Endothelial cell of umbilical vein (primary cell): ENCODE measurements around the gene CA11. TPM values are rescaled to one million over a fixed set of nuclear protein-coding genes. Genes with fewer than 3 reads are reported as not detected.
"Not testable (repeated sequence)": the region's sequence is repeated elsewhere in the genome, so short reads cannot be mapped to it uniquely, and the experiment has no call there.

Source experiments
- BruUV-seq: library from RNA; stranded (reverse); fragments of 400-500 nt; replicated peaks from 2 replicates; lab custom pipeline; 2021; lab: Mats Ljungman, UMichigan
- CTCF ChIA-PET: fragments of 300-600, 350-600 bp; sonication (Branson Sonifier 250); formaldehyde crosslinking; loops from one replicate; lab custom pipeline; 2021; ENCODE audit warnings: antibody characterized with exemption, inconsistent platforms; lab: Charles Lee
- POLR2A ChIA-PET: fragments of 300-600, 350-600 bp; sonication (Branson Sonifier 250); formaldehyde crosslinking; loops from one replicate; lab custom pipeline; 2021; ENCODE audit warnings: antibody characterized with exemption, inconsistent platforms; lab: Charles Lee
- DNase-seq: peaks from one replicate; pipeline ENCODE4 v3.0.0-alpha.2; 2011; ENCODE audit warnings: low read depth, low spot score
- FAIRE-seq: peaks from 2 replicates; lab custom pipeline; 2011; peaks lifted over from hg19 to GRCh38; lab: Jason Lieb, UNC
- H2AFZ ChIP-seq: 2 replicates; pipeline ENCODE4 v1.6.0; 2012; ENCODE audit warnings: low read depth, low read length, control low read depth, inconsistent platforms
- H3K27ac ChIP-seq: 2 replicates; pipeline ENCODE4 v1.5.1; 2011; ENCODE audit warnings: low read depth, mild to moderate bottlenecking, control low read depth, low read length, moderate library complexity; ENCODE audit not compliant: insufficient read depth
- H3K27me3 ChIP-seq, 2 experiments: 2 replicates each; pipeline versions ENCODE4 v1.6.0 to v1.6.1; 2011; ENCODE audit warnings: low read length in 2 of 2, mixed read lengths in 1 of 2; ENCODE audit not compliant: control insufficient read depth in 2 of 2, insufficient read depth in 2 of 2
- H3K36me3 ChIP-seq, 2 experiments: 2 replicates in 1 of 2; 3 replicates in 1 of 2; pipeline ENCODE4 v1.5.1; 2011; ENCODE audit warnings: low read length in 2 of 2, mild to moderate bottlenecking in 1 of 2, moderate library complexity in 1 of 2; ENCODE audit not compliant: control insufficient read depth in 2 of 2, insufficient read depth in 2 of 2; ENCODE audit errors: extremely low read depth in 1 of 2
- H3K4me1 ChIP-seq: 3 replicates; pipeline ENCODE4 v1.5.1; 2011; ENCODE audit warnings: mild to moderate bottlenecking, low read length; ENCODE audit not compliant: control insufficient read depth, insufficient read depth; ENCODE audit errors: extremely low read depth
- H3K4me2 ChIP-seq: 2 replicates; pipeline ENCODE4 v1.6.1; 2011; ENCODE audit warnings: low read length, control low read depth, mixed read lengths; ENCODE audit not compliant: insufficient read depth
- H3K4me3 ChIP-seq, 3 experiments: fragments of 200-600 bp in 1 of 3; sonication (generic), shearing (Covaris generic) in 1 of 3; replicated peaks in 1 of 3; 2 replicates each; pipeline ENCODE4 v1.5.1; 2011 to 2016; ENCODE audit warnings: control low read depth in 3 of 3, low read length in 3 of 3, mild to moderate bottlenecking in 2 of 3, inconsistent platforms in 1 of 3, low read depth in 1 of 3, moderate library complexity in 1 of 3; ENCODE audit not compliant: insufficient read depth in 1 of 3
- H3K79me2 ChIP-seq: 2 replicates; pipeline ENCODE4 v1.6.0; 2012; ENCODE audit warnings: low read length, inconsistent platforms; ENCODE audit not compliant: control insufficient read depth, insufficient read depth
- H3K9ac ChIP-seq: replicated peaks from 2 replicates; pipeline ENCODE3; 2011; ENCODE audit warnings: low read length, control low read depth; ENCODE audit not compliant: insufficient read depth; ENCODE audit errors: extremely low read depth
- H3K9me1 ChIP-seq: replicated peaks from 3 replicates; pipeline ENCODE4 v1.6.0; 2011; ENCODE audit warnings: mild to moderate bottlenecking, low read length; ENCODE audit not compliant: control insufficient read depth, insufficient read depth; ENCODE audit errors: extremely low read depth
- H3K9me3 ChIP-seq: replicated peaks from 2 replicates; pipeline ENCODE4 v1.5.1; 2012; ENCODE audit warnings: low read length, inconsistent platforms; ENCODE audit not compliant: control insufficient read depth, insufficient read depth
- H4K20me1 ChIP-seq: replicated peaks from 2 replicates; pipeline ENCODE3; 2011; ENCODE audit warnings: mild to moderate bottlenecking, low read length; ENCODE audit not compliant: control insufficient read depth, insufficient read depth; ENCODE audit errors: extremely low read depth
- MYC ChIP-seq: IDR thresholded peaks from one replicate; pipeline ENCODE4 v1.6.1; 2011; ENCODE audit warnings: mild to moderate bottlenecking, low read depth, low read length
- POLR2A ChIP-seq: IDR thresholded peaks from 2 replicates; pipeline ENCODE4 v1.6.1; 2012; ENCODE audit warnings: low read depth, mild to moderate bottlenecking, control low read depth, low read length
- dilution Hi-C: fragments of 300-500 bp; cut with MboI; formaldehyde crosslinking; loops from one replicate; pipeline ENCODE4 v1.15.0; 2019; ENCODE audit warnings: low sequenced_read_pairs; ENCODE audit not compliant: extremely low pct_ligation_motif_present
- intact Hi-C: fragments of 100-400 bp; cut with micrococcal nuclease; formaldehyde crosslinking; loops from one replicate; pipeline ENCODE4 v1.10.0; 2022
- polyA plus RNA-seq, 4 experiments: library from polyadenylated mRNA; depleted of rRNA in 3 of 4; stranded (reverse) in 3 of 4; unstranded in 1 of 4; fragments of >200 nt; gene quantifications; 2 replicates each; pipeline versions ENCODE4 v1.2.1 to v1.2.3, GENCODE V29; 2011 to 2012; ENCODE audit warnings: missing spikeins in 1 of 4
- total RNA-seq: library from RNA; stranded (reverse); gene quantifications from 2 replicates; pipeline ENCODE4 v1.2.3, GENCODE V29; 2021

Gene CA11
- total and polyA plus RNA-seq, 2 donors (not counting 3 experiments of a cell fraction or from before 2014, with no cell fraction given), result 2.8 to 4.7 TPM

GRCh38 chr19:48687776-48688175, 41.8 kb upstream of the CA11 start:
- CTCF ChIA-PET, result interaction anchor here (0.7 to 2.2 kb wide), 3 partner anchors 10 to 13 kb away, joined by 3 to 11 read pairs (median 3); no protein-coding TSS in a partner anchor
- Histone ChIP-seq H3K9ac (no peak overlapping the region), H4K20me1 (no peaks in the 10 kb centered on the region), H3K36me3 (no peaks in the 10 kb centered on the region), H3K79me2 (no peaks in the 10 kb centered on the region), H2AFZ (no peak overlapping the region), H3K4me1 (no peaks in the 10 kb centered on the region), H3K4me2 (no peak overlapping the region), H3K4me3 (no peak overlapping the region), H3K27ac (no peak overlapping the region), H3K9me1 (no peaks in the 10 kb centered on the region), H3K27me3 (peaks cover 0 to 2% of the 10 kb centered on the region in 2 experiments), H3K9me3 (no peaks in the 10 kb centered on the region)
- no peak for FAIRE-seq
- TF ChIP-seq MYC (no peak), POLR2A (no peak)
- dilution Hi-C loops (no loop called here), intact Hi-C loops (no loop called here)
- DNase-seq, result no peak
- no TSS peak for BruUV-seq
- POLR2A ChIA-PET, result no interaction called here

DNA sequence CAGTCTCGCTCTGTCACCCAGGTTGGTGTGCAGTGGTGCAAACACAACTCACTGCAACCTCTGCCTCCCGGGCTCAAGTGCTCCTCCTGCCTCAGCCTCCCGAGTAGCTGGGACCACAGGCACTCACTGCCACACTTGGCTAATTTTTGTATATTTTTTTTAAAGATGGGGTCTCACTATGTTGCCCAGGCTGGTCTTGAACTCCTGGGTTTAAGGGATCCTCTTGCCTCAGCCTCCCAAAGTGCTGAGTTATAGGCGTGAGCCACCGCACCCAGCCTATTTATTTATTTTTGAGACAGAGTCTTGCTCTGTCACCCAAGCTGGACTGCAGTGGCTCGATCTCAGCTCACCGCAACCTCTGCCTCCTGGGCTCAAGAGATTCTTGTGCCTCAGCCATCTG, 40.6 kb upstream of the CA11 start:
- H3K4me2 ChIP-seq, BruUV-seq, H4K20me1 ChIP-seq, H3K9ac ChIP-seq, dilution Hi-C loops, intact Hi-C loops, DNase-seq, H3K79me2 ChIP-seq, H3K4me1 ChIP-seq, H3K9me1 ChIP-seq, H3K9me3 ChIP-seq, FAIRE-seq, H3K36me3 ChIP-seq, H3K27me3 ChIP-seq, H3K27ac ChIP-seq, H3K4me3 ChIP-seq, POLR2A ChIA-PET, H2AFZ ChIP-seq: not testable (repeated sequence)
- CTCF ChIA-PET, result interaction anchor here (1.4 to 2.2 kb wide), 2 partner anchors 12 to 13 kb away, joined by 3 to 11 read pairs; no protein-coding TSS in a partner anchor
